ENCODE data around the gene MYRF.

DNA sequence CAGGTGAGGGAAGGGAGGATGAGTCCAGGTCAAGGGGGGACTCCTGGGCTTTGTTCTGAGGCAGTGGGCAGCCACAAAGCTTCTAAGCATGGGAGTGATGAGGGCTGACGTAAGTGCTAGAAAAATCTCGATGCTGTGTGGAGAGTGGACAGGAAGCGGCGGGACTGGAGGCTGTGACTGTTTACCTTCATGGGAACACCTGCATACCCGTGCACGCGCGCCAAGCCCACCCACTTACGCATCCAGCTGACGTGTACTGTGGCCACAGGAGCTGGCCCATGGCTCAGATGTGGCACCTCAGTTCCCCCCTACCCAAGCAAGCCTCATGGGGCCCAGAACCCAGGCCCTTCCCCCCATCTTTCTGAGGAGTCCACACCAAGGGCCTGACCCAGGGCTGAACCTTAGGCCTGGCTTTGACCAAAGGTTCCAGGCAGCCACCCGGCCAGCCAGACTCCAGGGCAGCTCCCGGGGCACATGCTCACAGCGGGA is 14.0 kb downstream of the MYRF start:
- TF ChIP-seq TAF1 (IDR thresholded peaks at IDR 0.05; ENCODE audit: borderline replicate concordance, low read depth, low read length) (no peak), POLR2A (IDR thresholded peaks at IDR 0.05; ENCODE audit: low read depth, low read length) (no peak), POLR2AphosphoS5 (IDR thresholded peaks at IDR 0.05; ENCODE audit: low read depth, low read length) (no peak)
